Measurements from ENCODE around the gene PRR36.

DNA sequence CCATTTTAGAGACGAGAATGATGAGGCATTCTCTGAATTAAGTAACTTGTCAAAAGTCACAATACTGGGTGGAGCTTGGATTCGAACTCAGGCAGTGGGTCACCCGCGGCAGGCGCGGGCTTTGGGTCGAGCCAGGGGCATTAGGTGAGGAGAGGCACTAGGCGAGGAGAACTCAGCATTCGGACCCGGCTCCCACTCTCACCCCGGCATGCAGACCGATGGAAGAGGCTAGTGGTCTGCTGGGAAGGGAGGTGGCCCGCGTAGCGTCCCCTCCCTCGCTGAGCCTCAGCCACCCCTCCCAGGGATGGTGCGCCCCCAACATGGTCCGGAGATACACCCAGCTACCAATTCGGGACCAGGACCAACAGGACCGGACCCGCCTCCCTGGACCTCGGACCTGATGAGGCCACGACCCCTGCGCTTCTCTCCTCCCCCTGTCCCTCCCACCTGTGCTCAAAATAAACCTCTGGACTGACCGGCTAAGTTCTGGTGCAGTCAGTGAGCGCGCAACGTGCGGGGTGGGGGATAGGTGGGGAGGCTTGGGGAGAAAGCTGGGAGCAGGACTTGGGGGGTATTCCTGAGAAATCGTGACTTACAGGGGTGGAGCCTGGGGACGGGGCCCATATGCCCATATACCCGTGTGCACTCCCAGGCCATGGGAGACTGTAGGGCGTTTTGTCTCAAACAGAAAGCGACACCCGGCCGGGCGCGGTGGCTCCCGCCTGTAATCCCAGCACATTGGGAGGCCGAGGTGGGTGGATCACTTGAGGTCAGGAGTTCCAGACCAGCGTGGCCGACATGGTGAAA lies 44.6 kb upstream of the PRR36 start:
- TF ChIP-seq, protein P1, sequence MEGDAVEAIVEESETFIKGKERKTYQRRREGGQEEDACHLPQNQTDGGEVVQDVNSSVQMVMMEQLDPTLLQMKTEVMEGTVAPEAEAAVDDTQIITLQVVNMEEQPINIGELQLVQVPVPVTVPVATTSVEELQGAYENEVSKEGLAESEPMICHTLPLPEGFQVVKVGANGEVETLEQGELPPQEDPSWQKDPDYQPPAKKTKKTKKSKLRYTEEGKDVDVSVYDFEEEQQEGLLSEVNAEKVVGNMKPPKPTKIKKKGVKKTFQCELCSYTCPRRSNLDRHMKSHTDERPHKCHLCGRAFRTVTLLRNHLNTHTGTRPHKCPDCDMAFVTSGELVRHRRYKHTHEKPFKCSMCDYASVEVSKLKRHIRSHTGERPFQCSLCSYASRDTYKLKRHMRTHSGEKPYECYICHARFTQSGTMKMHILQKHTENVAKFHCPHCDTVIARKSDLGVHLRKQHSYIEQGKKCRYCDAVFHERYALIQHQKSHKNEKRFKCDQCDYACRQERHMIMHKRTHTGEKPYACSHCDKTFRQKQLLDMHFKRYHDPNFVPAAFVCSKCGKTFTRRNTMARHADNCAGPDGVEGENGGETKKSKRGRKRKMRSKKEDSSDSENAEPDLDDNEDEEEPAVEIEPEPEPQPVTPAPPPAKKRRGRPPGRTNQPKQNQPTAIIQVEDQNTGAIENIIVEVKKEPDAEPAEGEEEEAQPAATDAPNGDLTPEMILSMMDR (IDR thresholded peaks at IDR 0.05 in 8 of 11, conservative IDR thresholded peaks at IDR 0.05 in 3 of 11): no peak
- TF ChIP-seq POLR2A (IDR thresholded peaks at IDR 0.05): no peak
